Measurements from ENCODE around the gene DCP1B. TPM values are rescaled to one million over a fixed set of nuclear protein-coding genes. Genes with fewer than 3 reads are reported as not detected.

Gene DCP1B
- total RNA-seq, 2 experiments from 2014 or later, result 17.8 to 18.6 TPM

GRCh38 chr12:1904875-1905274 lies 99.4 kb downstream of the DCP1B start:
- no peak for DNase-seq
- H3K4me1 Mint-ChIP-seq, result peaks cover 3% of the 10 kb centered on the region
- ChIA-PET POLR2A (no interaction called here), CTCF (no interaction called here)
- H3K27ac Mint-ChIP-seq, result no peak overlapping the region
- peaks cover 46% of the 10 kb centered on the region for H3K27me3 Mint-ChIP-seq
- no peak overlapping the region for H3K4me3 Mint-ChIP-seq
- H3K36me3 Mint-ChIP-seq (ENCODE audit: low read depth), result peaks cover 13% of the 10 kb centered on the region
- peaks cover 15% of the 10 kb centered on the region for H3K9me3 Mint-ChIP-seq

GRCh38 chr12:1896964-1897363 lies 107.3 kb downstream of the DCP1B start:
- CTCF ChIA-PET, result no interaction called here
- Mint-ChIP-seq H3K4me1 (no peaks in the 10 kb centered on the region), H3K9me3 (peaks cover 3% of the 10 kb centered on the region), H3K27ac (no peak overlapping the region), H3K36me3 (ENCODE audit: low read depth) (no peaks in the 10 kb centered on the region), H3K27me3 (peaks cover 62% of the 10 kb centered on the region), H3K4me3 (no peak overlapping the region)
- POLR2A ChIA-PET, result no interaction called here
- DNase-seq, result no peak

Other genes starting within 250 kb of the DCP1B start
- gene LRTM2, start 183.9 kb downstream of the DCP1B start, total RNA-seq, result not detected
- 10 to 100 TPM; 20.8 to 23.6 TPM for gene CACNA2D4, start 85.8 kb downstream of the DCP1B start, total RNA-seq
- gene CACNA1C, start 48.5 kb upstream of the DCP1B start, total RNA-seq, result under 1 TPM; 0.30 TPM